Mucosa of descending colon (tissue), 3 donors: Measurements from ENCODE around the gene SPAG16. TPM values are rescaled to one million over a fixed set of nuclear protein-coding genes. Genes with fewer than 3 reads are reported as not detected.
"Not testable (repeated sequence)": the region's sequence is repeated elsewhere in the genome, so short reads cannot be mapped to it uniquely, and the experiment has no call there.

Source experiments
- ATAC-seq: fragments of 200-7000 bp; cut with Tn5 transposase; one replicate; pipeline ENCODE4 v1.9.1; 2020; ENCODE audit warnings: mild to moderate bottlenecking, moderate library complexity
- DNase-seq, 3 donors: peaks; one replicate each; pipeline ENCODE4 v3.0.0-alpha.2; 2020
- H3K36me3 ChIP-seq: fragments of 200-600 bp; one replicate; pipeline ENCODE4 v1.8.0; 2021; ENCODE audit warnings: low read depth, mild to moderate bottlenecking
- H3K4me1 ChIP-seq: fragments of 200-600 bp; one replicate; pipeline ENCODE4 v1.8.0; 2021; ENCODE audit warnings: low read depth, mild to moderate bottlenecking
- H3K4me3 ChIP-seq: fragments of 200-600 bp; one replicate; pipeline ENCODE4 v1.8.0; 2021; ENCODE audit warnings: mild to moderate bottlenecking
- H3K9me3 ChIP-seq: fragments of 200-600 bp; one replicate; pipeline ENCODE4 v1.8.0; 2021; ENCODE audit warnings: mild to moderate bottlenecking
- CTCF ChIP-seq: fragments of 200-600 bp; IDR thresholded peaks from one replicate; pipeline ENCODE4 v1.8.0; 2022; ENCODE audit warnings: antibody characterized with exemption, mild to moderate bottlenecking
- intact Hi-C, 2 donors: fragments of 100-400 bp; cut with DNase I in 1 of 2; cut with micrococcal nuclease in 1 of 2; formaldehyde crosslinking; loops; one replicate each; pipeline versions ENCODE4 v1.11.0 to v1.11.1; 2022; cut with DNase I, micrococcal nuclease
- total RNA-seq, 3 donors: library from RNA; stranded (reverse); fragmentation: NEBNext Ultra II Directional in 2 of 3; extraction: Animal tissue kit (Norgen Biotek cat#: 25700) in 2 of 3; gene quantifications; one replicate each; pipeline versions ENCODE4 v1.2.1 to v1.2.4, GENCODE V29; 2021 to 2023
- donor health status: DM: no; HTN: no; CAD: no; lungs with moderate emphysema.
- donor health status: DM: no; HTN: no; CAD: no.
- donor health status: DM: no; HTN: yes; CAD: no.

Gene SPAG16
- total RNA-seq, 3 donors from 2014 or later, result 18.1 to 20.3 (median 18.5) TPM

- Histone ChIP-seq H3K4me3 (no peak overlapping the region), H3K9me3 (peaks cover 12% of the 10 kb centered on the region), H3K36me3 (no peaks in the 10 kb centered on the region), H3K4me1 (no peaks in the 10 kb centered on the region)
- intact Hi-C loops, result no loop called here
- ATAC-seq, result no peak
- TF ChIP-seq CTCF, result no peak
- DNase-seq, result no peak
Measured at GRCh38 chr2:213703406-213704098, 419.3 kb downstream of the SPAG16 start.

- intact Hi-C loops, result no loop called here
- Histone ChIP-seq H3K4me1 (no peaks in the 10 kb centered on the region), H3K4me3 (no peak overlapping the region), H3K36me3 (no peaks in the 10 kb centered on the region), H3K9me3 (no peaks in the 10 kb centered on the region)
- no peak for TF ChIP-seq CTCF
- no peak for DNase-seq
- ATAC-seq, result no peak
Measured at GRCh38 chr2:213710164-213710563, 425.9 kb downstream of the SPAG16 start.

GRCh38 chr2:213718411-213718810 is 434.1 kb downstream of the SPAG16 start:
- DNase-seq, intact Hi-C loops, H3K36me3 ChIP-seq, H3K9me3 ChIP-seq, H3K4me1 ChIP-seq, H3K4me3 ChIP-seq, ATAC-seq: not testable (repeated sequence)

GRCh38 chr2:213722565-213722964 is 438.3 kb downstream of the SPAG16 start:
- intact Hi-C loops, result no loop called here
- TF ChIP-seq CTCF, result no peak
- Histone ChIP-seq H3K4me1 (no peaks in the 10 kb centered on the region), H3K4me3 (no peak overlapping the region), H3K36me3 (no peaks in the 10 kb centered on the region), H3K9me3 (peaks cover 2% of the 10 kb centered on the region)
- DNase-seq (no peak), ATAC-seq (no peak)

- Histone ChIP-seq H3K4me3 (no peak overlapping the region), H3K36me3 (no peaks in the 10 kb centered on the region), H3K9me3 (peaks cover 2% of the 10 kb centered on the region), H3K4me1 (no peaks in the 10 kb centered on the region)
- no peak for TF ChIP-seq CTCF
- no peak for DNase-seq
- ATAC-seq, result no peak
- intact Hi-C loops, result no loop called here
Measured at GRCh38 chr2:213723041-213723560, 438.8 kb downstream of the SPAG16 start.

GRCh38 chr2:213723707-213724106 is 439.4 kb downstream of the SPAG16 start:
- intact Hi-C loops, result no loop called here
- H3K4me3 ChIP-seq, result no peak overlapping the region
- ATAC-seq (no peak), DNase-seq (no peak)
- no peaks in the 10 kb centered on the region for H3K36me3 ChIP-seq
- H3K4me1 ChIP-seq, result no peaks in the 10 kb centered on the region
- H3K9me3 ChIP-seq, result peaks cover under 1% of the 10 kb centered on the region
- TF ChIP-seq CTCF, result no peak
